ENCODE results near the gene PITRM1. TPM values are rescaled to one million over a fixed set of nuclear protein-coding genes. Genes with fewer than 3 reads are reported as not detected.

PITRM1 gene
- total RNA-seq, 1 experiment from 2014 or later = 40.7 TPM

- TF ChIP-seq ARID4B (CRISPR knock-in tag; IDR thresholded peaks at IDR 0.05; ENCODE audit: borderline replicate concordance) (no peak), FOXK1 (CRISPR knock-in tag; IDR thresholded peaks at IDR 0.05) (no peak), SP1 (CRISPR knock-in tag; conservative IDR thresholded peaks at IDR 0.05) (no peak), TP53 (CRISPR knock-in tag; IDR thresholded peaks at IDR 0.05) (no peak), ATF1 (CRISPR knock-in tag; IDR thresholded peaks at IDR 0.05) (no peak), SMAD4 (CRISPR knock-in tag; IDR thresholded peaks at IDR 0.05) (no peak), CBFB (CRISPR knock-in tag; IDR thresholded peaks at IDR 0.05; ENCODE audit: low read depth) (no peak), IRF1 (CRISPR knock-in tag; IDR thresholded peaks at IDR 0.05) (no peak), AFF4 (CRISPR knock-in tag; IDR thresholded peaks at IDR 0.05; ENCODE audit: borderline replicate concordance) (no peak), GTF2I (CRISPR knock-in tag; conservative IDR thresholded peaks at IDR 0.05) (no peak), NR1H2 (CRISPR knock-in tag; IDR thresholded peaks at IDR 0.05) (no peak), E2F5 (CRISPR knock-in tag; IDR thresholded peaks at IDR 0.05) (no peak), ETV6 (CRISPR knock-in tag; IDR thresholded peaks at IDR 0.05) (no peak)
- no peak for ATAC-seq
- Mint-ChIP-seq H3K27ac (no peak overlapping the region), H3K36me3 (peaks cover 35% of the 10 kb centered on the region), H3K27me3 (ENCODE audit: low read depth) (no peaks in the 10 kb centered on the region), H3K4me3 (no peak overlapping the region), H3K9me3 (no peaks in the 10 kb centered on the region), H3K4me1 (no peaks in the 10 kb centered on the region)
- ChIA-PET POLR2A (no interaction called here), CTCF (no interaction called here)
- no peak for DNase-seq (ENCODE audit: low spot score)
Observed at GRCh38 chr10:3165196-3165595, 7.4 kb downstream of the PITRM1 start.

- no peak for ATAC-seq
- no peaks in the 10 kb centered on the region for H3K4me1 Mint-ChIP-seq
- no peak overlapping the region for H3K4me3 Mint-ChIP-seq
- H3K27me3 Mint-ChIP-seq (ENCODE audit: low read depth) = no peaks in the 10 kb centered on the region
- DNase-seq (ENCODE audit: low spot score) = no peak
- H3K27ac Mint-ChIP-seq = no peak overlapping the region
- POLR2A ChIA-PET = interaction anchor here (0.7 kb wide), 1 partner anchor 15 kb away, joined by 4 read pairs; no protein-coding TSS in a partner anchor
- H3K9me3 Mint-ChIP-seq = no peaks in the 10 kb centered on the region
- CTCF ChIA-PET = interaction anchor here (0.8 to 1.2 kb wide), 3 partner anchors 9 to 236 kb away, joined by 3 to 5 read pairs (median 3); no protein-coding TSS in a partner anchor
- H3K36me3 Mint-ChIP-seq = peaks cover 41% of the 10 kb centered on the region
- TF ChIP-seq NFE2L1 (CRISPR knock-in tag; IDR thresholded peaks at IDR 0.05) = no peak
- no peak for TF ChIP-seq SMAD3 (CRISPR knock-in tag; IDR thresholded peaks at IDR 0.05; ENCODE audit: borderline replicate concordance)
- no peak for TF ChIP-seq NR2C2 (CRISPR knock-in tag; IDR thresholded peaks at IDR 0.05)
- TF ChIP-seq HMGA2 (CRISPR knock-in tag; IDR thresholded peaks at IDR 0.05) = no peak
- TF ChIP-seq ELF4 (CRISPR knock-in tag; IDR thresholded peaks at IDR 0.05; ENCODE audit: low read depth) = no peak
- no peak for TF ChIP-seq SP1 (CRISPR knock-in tag; conservative IDR thresholded peaks at IDR 0.05)
- no peak for TF ChIP-seq AR (CRISPR knock-in tag; IDR thresholded peaks at IDR 0.05)
- TF ChIP-seq USF1 (CRISPR knock-in tag; IDR thresholded peaks at IDR 0.05) = no peak
Observed at GRCh38 chr10:3163879-3164278, 8.7 kb downstream of the PITRM1 start.
